OCI-LY1 (cell line): ENCODE results near the gene IER5.

Source experiments
- H2AFZ ChIP-seq: fragments of 200-600 bp; sonication (generic), shearing (Covaris generic); 2 replicates; pipeline ENCODE4 v1.6.0; 2014; ENCODE audit warnings: antibody characterized with exemption, mild to moderate bottlenecking, low read length
- H3F3A ChIP-seq: fragments of 200-600 bp; sonication (generic), shearing (Covaris generic); 2 replicates; pipeline ENCODE4 v1.6.0; 2014; ENCODE audit warnings: mild to moderate bottlenecking, antibody characterized with exemption, low read length, moderate library complexity; ENCODE audit not compliant: insufficient read depth
- H3K27ac ChIP-seq: fragments of 200-600 bp; sonication (generic); 2 replicates; pipeline ENCODE4 v1.5.1; 2014; ENCODE audit warnings: low read length, mixed run types, mild to moderate bottlenecking, low read depth; ENCODE audit not compliant: poor library complexity, severe bottlenecking
- H3K27me3 ChIP-seq: fragments of 200-600 bp; sonication (generic); 2 replicates; pipeline ENCODE4 v1.6.0; 2014; ENCODE audit warnings: antibody characterized with exemption, mild to moderate bottlenecking, low read length, moderate library complexity; ENCODE audit not compliant: insufficient read depth
- H3K36me3 ChIP-seq: fragments of 200-600 bp; sonication (generic); 2 replicates; pipeline ENCODE4 v1.6.1; 2014; ENCODE audit warnings: mild to moderate bottlenecking, antibody characterized with exemption, low read length, moderate library complexity, mixed read lengths; ENCODE audit not compliant: insufficient read depth
- H3K4me1 ChIP-seq: fragments of 200-600 bp; sonication (generic); 2 replicates; pipeline ENCODE4 v1.5.1; 2014; ENCODE audit warnings: mild to moderate bottlenecking, low read length, moderate library complexity; ENCODE audit not compliant: insufficient read depth, severe bottlenecking
- H3K4me2 ChIP-seq: fragments of 200-600 bp; sonication (generic), shearing (Covaris generic); 2 replicates; pipeline ENCODE4 v1.6.1; 2014; ENCODE audit warnings: low read length
- H3K4me3 ChIP-seq: fragments of 200-600 bp; sonication (generic); 2 replicates; pipeline ENCODE4 v1.5.1; 2014; ENCODE audit warnings: low read length, low read depth, mild to moderate bottlenecking, mixed read lengths; ENCODE audit not compliant: poor library complexity, severe bottlenecking
- H3K79me2 ChIP-seq: fragments of 200-600 bp; shearing (Covaris generic); 2 replicates; pipeline ENCODE4 v1.6.1; 2016; ENCODE audit warnings: mixed run types, low read length, mixed read lengths; ENCODE audit not compliant: insufficient read depth
- H3K9ac ChIP-seq: fragments of 200-600 bp; sonication (generic), shearing (Covaris generic); 2 replicates; pipeline ENCODE4 v1.6.1; 2014; ENCODE audit warnings: mild to moderate bottlenecking, low read length, mixed read lengths
- H3K9me2 ChIP-seq: fragments of 200-600 bp; sonication (generic), shearing (Covaris generic); 2 replicates; pipeline ENCODE4 v1.6.1; 2014; ENCODE audit warnings: low read depth, mild to moderate bottlenecking, low read length, mixed read lengths
- H3K9me3 ChIP-seq: fragments of 200-600 bp; shearing (Covaris generic); 2 replicates; pipeline ENCODE4 v1.6.1; 2014; ENCODE audit warnings: low read length, mixed read lengths
- H4K20me1 ChIP-seq: fragments of 200-600 bp; sonication (generic), shearing (Covaris generic); 2 replicates; pipeline ENCODE4 v1.6.0; 2016; ENCODE audit warnings: mild to moderate bottlenecking, low read length; ENCODE audit not compliant: insufficient read depth
- EZH2 ChIP-seq: fragments of 200-600 bp; sonication (generic), shearing (Covaris generic); IDR thresholded peaks from 2 replicates; pipeline ENCODE4 v1.8.0; 2017; ENCODE audit warnings: borderline replicate concordance, mixed run types, mild to moderate bottlenecking, antibody characterized with exemption, low read length, moderate library complexity, mixed read lengths
- TF ChIP-seq, protein P1 (sequence below): fragments of 200-600 bp; sonication (generic), shearing (Covaris generic); IDR thresholded peaks from 2 replicates; pipeline ENCODE4 v1.5.1; 2017; ENCODE audit warnings: mild to moderate bottlenecking, antibody characterized with exemption, low read length, moderate library complexity, mixed read lengths

Gene IER5

DNA sequence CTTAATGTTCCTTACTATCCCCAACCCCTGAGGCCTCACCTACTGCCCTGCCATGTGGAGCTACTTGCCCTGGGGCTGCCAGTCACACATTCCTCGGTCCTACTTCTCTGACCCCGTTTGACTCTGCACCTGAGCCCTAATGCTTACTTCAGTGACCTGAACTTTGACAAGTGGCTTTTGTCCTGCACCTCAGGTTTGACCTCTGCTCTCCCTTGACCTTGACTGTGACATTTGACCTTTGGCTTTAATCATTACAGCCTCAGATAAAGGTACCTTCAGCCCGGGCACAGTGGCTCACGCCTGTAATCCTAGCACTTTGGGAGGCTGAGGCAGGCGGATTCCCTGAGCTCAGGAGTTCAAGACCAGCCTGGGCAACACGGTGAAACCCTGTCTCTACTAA, 31.9 kb upstream of the IER5 start:
- no peaks in the 10 kb centered on the region for H4K20me1 ChIP-seq

DNA sequence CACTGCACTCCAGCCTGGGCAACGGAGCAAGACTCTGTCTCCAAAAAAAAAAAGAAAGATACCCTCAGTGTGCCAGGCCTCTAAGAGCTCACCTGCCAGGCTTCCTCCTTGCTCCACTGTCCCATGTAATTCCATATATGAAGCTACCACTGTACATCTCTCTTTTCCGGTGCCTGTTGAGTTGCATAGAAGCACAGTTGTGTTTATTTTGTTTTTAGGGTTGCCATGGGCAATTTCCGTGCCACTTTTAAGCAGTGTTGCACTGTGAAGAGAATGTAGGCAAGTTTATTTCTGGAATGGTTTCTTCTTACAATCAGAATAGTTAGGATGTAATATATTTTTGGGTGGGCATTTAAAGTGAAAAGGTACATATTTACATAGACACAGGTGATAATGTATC, 31.4 kb upstream of the IER5 start:
- H3K36me3 ChIP-seq: no peaks in the 10 kb centered on the region
- H3K9ac ChIP-seq: no peak overlapping the region
- no peaks in the 10 kb centered on the region for H3F3A ChIP-seq
- TF ChIP-seq, protein P1, sequence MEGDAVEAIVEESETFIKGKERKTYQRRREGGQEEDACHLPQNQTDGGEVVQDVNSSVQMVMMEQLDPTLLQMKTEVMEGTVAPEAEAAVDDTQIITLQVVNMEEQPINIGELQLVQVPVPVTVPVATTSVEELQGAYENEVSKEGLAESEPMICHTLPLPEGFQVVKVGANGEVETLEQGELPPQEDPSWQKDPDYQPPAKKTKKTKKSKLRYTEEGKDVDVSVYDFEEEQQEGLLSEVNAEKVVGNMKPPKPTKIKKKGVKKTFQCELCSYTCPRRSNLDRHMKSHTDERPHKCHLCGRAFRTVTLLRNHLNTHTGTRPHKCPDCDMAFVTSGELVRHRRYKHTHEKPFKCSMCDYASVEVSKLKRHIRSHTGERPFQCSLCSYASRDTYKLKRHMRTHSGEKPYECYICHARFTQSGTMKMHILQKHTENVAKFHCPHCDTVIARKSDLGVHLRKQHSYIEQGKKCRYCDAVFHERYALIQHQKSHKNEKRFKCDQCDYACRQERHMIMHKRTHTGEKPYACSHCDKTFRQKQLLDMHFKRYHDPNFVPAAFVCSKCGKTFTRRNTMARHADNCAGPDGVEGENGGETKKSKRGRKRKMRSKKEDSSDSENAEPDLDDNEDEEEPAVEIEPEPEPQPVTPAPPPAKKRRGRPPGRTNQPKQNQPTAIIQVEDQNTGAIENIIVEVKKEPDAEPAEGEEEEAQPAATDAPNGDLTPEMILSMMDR: no peak
- H2AFZ ChIP-seq: no peak overlapping the region
- peaks cover 2% of the 10 kb centered on the region for H3K4me1 ChIP-seq
- H3K4me2 ChIP-seq: no peak overlapping the region
- no peaks in the 10 kb centered on the region for H3K9me2 ChIP-seq
- no peak overlapping the region for H3K27ac ChIP-seq
- H3K4me3 ChIP-seq: no peak overlapping the region
- no peaks in the 10 kb centered on the region for H3K9me3 ChIP-seq
- H3K79me2 ChIP-seq: no peaks in the 10 kb centered on the region
- H3K27me3 ChIP-seq: no peaks in the 10 kb centered on the region
- no peaks in the 10 kb centered on the region for H4K20me1 ChIP-seq

More for the DNA sequence above, 31.9 kb upstream of the IER5 start:
- H2AFZ ChIP-seq: no peak overlapping the region
- no peaks in the 10 kb centered on the region for H3K27me3 ChIP-seq
- H3K4me1 ChIP-seq: no peaks in the 10 kb centered on the region
- H3K4me2 ChIP-seq: no peak overlapping the region
- H3F3A ChIP-seq: no peaks in the 10 kb centered on the region
- no peaks in the 10 kb centered on the region for H3K9me3 ChIP-seq
- H3K9me2 ChIP-seq: no peaks in the 10 kb centered on the region
- no peak overlapping the region for H3K4me3 ChIP-seq
- H3K9ac ChIP-seq: no peak overlapping the region
- H3K27ac ChIP-seq: no peak overlapping the region
- no peaks in the 10 kb centered on the region for H3K79me2 ChIP-seq
- TF ChIP-seq, protein P1: no peak
- TF ChIP-seq EZH2: no peak
- no peaks in the 10 kb centered on the region for H3K36me3 ChIP-seq

DNA sequence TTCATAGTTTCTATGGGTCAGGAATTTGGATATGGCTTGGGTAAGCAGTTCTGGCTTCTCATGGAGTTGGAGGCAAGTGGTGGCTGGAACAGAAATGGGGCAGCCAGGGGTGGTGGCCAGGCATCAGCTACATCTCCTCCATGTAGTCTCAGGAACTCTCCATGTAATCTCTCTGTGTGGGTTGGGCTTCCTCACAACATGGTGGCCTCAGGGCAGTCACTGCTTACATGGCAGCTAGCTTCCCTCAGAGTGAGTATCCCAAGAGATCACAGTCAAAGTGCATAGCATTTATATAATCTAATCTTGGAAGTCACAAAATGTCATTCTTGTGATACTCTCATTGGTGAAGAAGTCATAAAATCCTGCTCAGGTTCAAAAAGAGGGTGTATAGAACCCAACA, 29.1 kb upstream of the IER5 start:
- Histone ChIP-seq H3K36me3 (no peaks in the 10 kb centered on the region), H3K9me3 (no peaks in the 10 kb centered on the region)

More for the DNA sequence above, 29.1 kb upstream of the IER5 start:
- no peaks in the 10 kb centered on the region for H3F3A ChIP-seq
- no peaks in the 10 kb centered on the region for H3K9me2 ChIP-seq
- no peaks in the 10 kb centered on the region for H3K27me3 ChIP-seq
- no peaks in the 10 kb centered on the region for H3K79me2 ChIP-seq
- H3K9ac ChIP-seq: no peak overlapping the region
- H3K4me3 ChIP-seq: no peak overlapping the region
- no peak for TF ChIP-seq EZH2
- TF ChIP-seq, protein P1: no peak
- H3K4me2 ChIP-seq: no peak overlapping the region
- no peaks in the 10 kb centered on the region for H4K20me1 ChIP-seq
- H2AFZ ChIP-seq: no peak overlapping the region
- no peak overlapping the region for H3K27ac ChIP-seq
- peaks cover 15% of the 10 kb centered on the region for H3K4me1 ChIP-seq
